Erythroblast (primary cell): ENCODE data around the gene GPR52.
"Not testable (repeated sequence)": the region's sequence is repeated elsewhere in the genome, so short reads cannot be mapped to it uniquely, and the experiment has no call there.

Source experiments
- DNase-seq, 2 experiments: peaks; one replicate each; lab custom pipeline; 2025; lab: John Stamatoyannopoulos, UW
- GATA1 ChIP-seq: IDR thresholded peaks from 2 replicates; pipeline ENCODE4 v1.6.1; 2011; ENCODE audit warnings: low read depth, mild to moderate bottlenecking, control low read depth, low read length, moderate library complexity
- POLR2A ChIP-seq: IDR thresholded peaks from 2 replicates; pipeline ENCODE4 v1.6.1; 2011; ENCODE audit warnings: mild to moderate bottlenecking, low read length

The GPR52 gene, protein sequence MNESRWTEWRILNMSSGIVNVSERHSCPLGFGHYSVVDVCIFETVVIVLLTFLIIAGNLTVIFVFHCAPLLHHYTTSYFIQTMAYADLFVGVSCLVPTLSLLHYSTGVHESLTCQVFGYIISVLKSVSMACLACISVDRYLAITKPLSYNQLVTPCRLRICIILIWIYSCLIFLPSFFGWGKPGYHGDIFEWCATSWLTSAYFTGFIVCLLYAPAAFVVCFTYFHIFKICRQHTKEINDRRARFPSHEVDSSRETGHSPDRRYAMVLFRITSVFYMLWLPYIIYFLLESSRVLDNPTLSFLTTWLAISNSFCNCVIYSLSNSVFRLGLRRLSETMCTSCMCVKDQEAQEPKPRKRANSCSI

GRCh38 chr1:174447866-174448530 lies at the start of gene GPR52:
GPR52 (plus strand) TSS chr1:174447964; CDS start chr1:174448112, 148 bp downstream.
- TF ChIP-seq POLR2A = no peak
- TF ChIP-seq GATA1 = no peak
- no peak for DNase-seq

DNA sequence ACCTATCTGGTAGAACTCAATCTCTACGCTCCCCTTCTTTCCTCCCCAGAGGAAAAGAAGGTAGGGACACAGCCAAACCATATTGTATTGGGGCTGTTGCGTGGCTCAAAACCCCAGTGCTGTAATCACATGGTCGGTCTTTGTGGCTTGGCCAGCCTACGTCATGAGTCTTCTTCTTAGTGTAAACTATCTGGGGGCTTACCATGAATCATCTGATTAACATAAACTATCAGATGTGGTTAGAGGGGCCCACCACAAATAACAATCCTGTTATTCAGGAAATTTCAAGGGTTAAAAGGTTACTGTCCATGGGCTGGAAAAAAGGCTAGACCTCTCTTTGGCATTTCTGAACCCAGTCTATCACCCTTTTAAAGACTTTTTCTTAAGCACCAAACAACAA lies 49.5 kb upstream of the GPR52 start:
- DNase-seq = no peak
- TF ChIP-seq POLR2A (no peak), GATA1 (no peak)

DNA sequence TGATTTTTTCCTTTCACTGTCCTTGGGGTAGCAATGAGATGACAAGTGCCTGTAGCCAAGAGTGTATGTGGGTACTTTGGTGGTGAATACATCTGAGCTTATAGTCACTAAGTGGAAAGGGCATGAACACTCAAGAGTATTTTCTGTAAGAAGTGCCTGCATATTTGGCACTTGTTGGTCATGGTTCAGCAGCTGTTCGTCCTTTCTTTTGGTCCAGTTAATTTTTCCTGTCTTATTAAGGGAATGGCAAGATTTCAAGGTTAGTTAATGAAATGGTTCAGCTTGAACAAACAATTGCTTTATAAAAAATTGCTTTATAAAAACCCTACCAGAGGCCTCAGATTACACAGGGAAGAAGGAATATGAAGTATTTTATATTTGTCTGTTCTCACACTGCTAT lies 48.6 kb upstream of the GPR52 start:
- TF ChIP-seq GATA1 (no peak), POLR2A (no peak)
- DNase-seq = no peak

GRCh38 chr1:174401075-174401474 lies 46.7 kb upstream of the GPR52 start:
- no peak for TF ChIP-seq GATA1
- TF ChIP-seq POLR2A = no peak
- no peak for DNase-seq

DNA sequence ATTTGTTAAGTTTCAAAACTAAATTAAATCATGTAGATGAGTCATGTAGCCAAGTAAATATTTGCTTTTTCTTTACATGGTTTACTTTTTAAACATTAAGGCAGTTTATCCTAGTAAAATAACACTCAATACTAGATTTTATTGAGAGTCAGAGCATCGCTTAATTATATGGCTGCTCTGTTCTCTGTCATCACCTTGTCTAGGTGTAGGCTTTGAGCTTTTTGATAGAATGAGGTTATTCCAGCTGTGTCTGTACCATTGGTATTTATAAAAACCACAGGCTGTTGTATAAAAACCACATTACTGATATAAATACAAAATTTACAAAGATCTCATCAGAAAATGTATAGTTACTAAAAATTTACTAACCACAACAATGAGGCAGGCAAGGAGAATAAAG lies 42.5 kb upstream of the GPR52 start:
- no peak for TF ChIP-seq POLR2A
- no peak for TF ChIP-seq GATA1
- DNase-seq = no peak

DNA sequence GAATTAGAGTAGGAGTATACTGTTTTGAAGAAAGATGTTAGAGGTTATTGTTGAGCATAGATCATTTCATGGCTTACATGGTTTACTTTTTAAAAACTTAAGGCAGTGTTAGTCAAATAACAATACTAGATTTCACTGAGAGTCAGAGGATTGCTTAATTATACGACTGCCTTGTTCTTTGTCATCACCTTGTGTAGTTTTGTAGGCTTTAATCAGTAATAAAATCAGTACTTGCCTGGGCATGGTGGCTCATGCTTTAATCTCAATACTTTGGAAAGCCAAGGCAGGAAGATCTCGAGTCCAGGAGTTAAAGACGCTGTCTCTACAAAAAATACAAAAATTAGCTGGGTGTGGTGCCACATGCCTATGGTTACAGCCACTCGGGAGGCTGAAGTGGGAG lies 41.3 kb upstream of the GPR52 start:
- no peak for DNase-seq

DNA sequence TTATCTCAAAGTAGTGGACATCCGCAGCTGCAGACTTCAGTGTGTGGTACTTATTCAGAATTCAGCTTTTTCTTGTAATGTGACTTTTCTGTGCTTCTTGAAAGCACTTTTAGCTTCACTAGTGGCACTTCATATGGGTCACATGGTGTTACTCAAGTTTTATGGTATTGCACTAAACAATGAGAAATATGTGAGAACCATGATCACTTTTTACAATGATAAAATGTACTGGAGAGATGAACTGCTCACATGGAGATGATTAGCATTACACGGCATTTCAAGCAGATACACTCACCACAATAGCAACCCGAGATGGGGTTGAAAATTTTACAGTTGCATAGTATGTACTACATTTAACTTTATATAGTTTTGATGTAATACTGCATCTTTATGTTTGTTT lies 40.1 kb upstream of the GPR52 start:
- no peak for DNase-seq
- TF ChIP-seq POLR2A (no peak), GATA1 (no peak)

More for the DNA sequence above, 41.3 kb upstream of the GPR52 start:
- no peak for TF ChIP-seq POLR2A
- TF ChIP-seq GATA1 = no peak

DNA sequence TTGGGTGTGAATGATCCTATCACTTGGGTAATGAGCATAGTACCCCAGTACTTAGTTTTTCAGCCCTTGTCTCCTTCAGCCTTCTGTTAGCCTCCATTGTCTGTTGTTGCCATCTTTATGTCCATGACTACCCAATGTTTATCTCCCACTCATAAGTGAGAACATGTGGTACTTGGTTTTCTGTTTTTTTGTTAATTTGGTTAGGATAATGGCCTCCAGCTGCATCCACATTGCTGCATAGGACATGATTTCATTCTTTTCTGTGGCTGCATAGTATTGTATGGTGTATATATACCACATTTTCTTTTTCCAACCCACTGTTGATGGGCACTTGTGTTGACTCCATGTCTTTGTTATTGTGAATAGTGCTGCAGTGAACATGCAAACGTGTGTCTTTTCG lies 39.6 kb upstream of the GPR52 start:
- DNase-seq = peak in 1 of 2 experiments; percentile 13

GRCh38 chr1:174409801-174410200 lies 38.0 kb upstream of the GPR52 start:
- not testable (repeated sequence) for DNase-seq

More for the DNA sequence above, 39.6 kb upstream of the GPR52 start:
- TF ChIP-seq GATA1 = no peak
- no peak for TF ChIP-seq POLR2A

DNA sequence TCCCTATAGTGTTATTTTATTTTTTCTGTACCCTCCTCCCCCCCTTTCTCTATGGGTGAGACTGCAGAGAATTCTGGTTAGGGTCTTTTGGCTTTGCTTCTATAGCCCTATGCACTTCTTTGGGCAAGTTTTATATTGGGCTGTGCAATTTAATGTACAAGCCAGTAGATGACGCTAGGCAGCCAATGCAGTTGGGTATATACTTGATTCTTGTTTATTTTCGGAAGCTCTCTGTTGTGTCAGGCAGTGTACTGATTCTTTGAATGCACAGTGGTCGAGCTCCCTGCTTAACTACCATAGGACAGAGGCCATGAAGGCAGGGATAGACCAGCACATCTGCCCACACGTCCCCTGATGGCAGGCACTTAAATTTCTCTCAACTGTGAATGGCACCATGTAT lies 34.1 kb upstream of the GPR52 start:
- TF ChIP-seq GATA1 (no peak), POLR2A (no peak)
- DNase-seq = peak; percentile 14 to 15

DNA sequence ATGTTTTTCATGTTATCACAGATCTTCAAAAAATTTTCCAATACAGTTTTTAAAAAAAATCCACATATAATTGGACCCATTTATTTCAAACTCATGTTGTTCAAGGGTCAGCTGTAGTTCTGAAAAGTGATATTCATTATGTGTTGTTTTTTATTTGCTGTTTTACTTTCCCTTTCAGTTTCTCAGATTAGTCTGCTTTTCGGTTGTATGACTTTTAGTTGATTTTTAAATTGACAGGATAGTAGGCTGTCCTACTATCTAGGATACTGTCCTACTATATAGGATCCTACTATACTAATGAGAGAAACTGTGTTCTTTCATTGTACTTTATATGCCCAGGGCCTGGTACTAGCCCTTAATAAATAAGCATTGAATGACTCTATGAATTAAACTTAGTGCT lies 33.6 kb upstream of the GPR52 start:
- no peak for TF ChIP-seq GATA1
- no peak for TF ChIP-seq POLR2A
- no peak for DNase-seq

DNA sequence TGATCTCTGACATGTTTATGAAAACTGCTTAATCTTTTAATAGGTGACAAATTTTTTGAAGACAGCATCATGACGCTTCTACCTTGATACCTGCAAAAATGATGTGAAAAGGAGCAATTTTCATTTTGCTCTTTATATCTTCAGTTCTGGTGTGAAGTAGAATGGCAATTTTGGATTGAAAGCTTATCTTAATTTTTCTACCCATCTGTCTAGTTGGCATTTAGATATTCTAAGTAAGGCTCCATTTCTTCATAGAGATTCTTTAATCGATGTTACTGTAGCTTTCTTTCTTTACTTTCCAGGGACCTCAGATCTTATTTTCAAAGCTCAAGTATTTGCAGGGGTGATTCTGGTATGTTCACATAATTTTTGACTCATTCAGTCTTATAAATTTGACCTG lies 32.3 kb upstream of the GPR52 start:
- no peak for DNase-seq
- TF ChIP-seq GATA1 (no peak), POLR2A (no peak)

GRCh38 chr1:174417921-174418320 lies 29.8 kb upstream of the GPR52 start:
- no peak for TF ChIP-seq POLR2A
- TF ChIP-seq GATA1 = no peak
- no peak for DNase-seq

- TF ChIP-seq GATA1 (no peak), POLR2A (no peak)
- peak in 1 of 2 experiments; percentile 19 for DNase-seq
Measured at GRCh38 chr1:174425121-174425520, 22.6 kb upstream of the GPR52 start.
